Measurements from ENCODE around the gene NAPG. TPM values are rescaled to one million over a fixed set of nuclear protein-coding genes. Genes with fewer than 3 reads are reported as not detected.
"Not testable (repeated sequence)": the region's sequence is repeated elsewhere in the genome, so short reads cannot be mapped to it uniquely, and the experiment has no call there.

Gene NAPG
- total RNA-seq, 1 donor from 2014 or later, result 44.6 TPM

GRCh38 chr18:10546557-10547300 lies 20.9 kb downstream of the NAPG start:
- no peak for DNase-seq (ENCODE audit: low spot score)

GRCh38 chr18:10552226-10552625 lies 26.4 kb downstream of the NAPG start:
- DNase-seq (ENCODE audit: low spot score), result no peak

- DNase-seq (ENCODE audit: low spot score), result not testable (repeated sequence)
These were observed 30.4 kb downstream of the NAPG start for GRCh38 chr18:10556251-10556650.

- DNase-seq (ENCODE audit: low spot score), result no peak
These were observed 31.4 kb downstream of the NAPG start for GRCh38 chr18:10557085-10557677.

- DNase-seq (ENCODE audit: low spot score), result no peak
These were observed 32.6 kb downstream of the NAPG start for GRCh38 chr18:10558243-10558966.

GRCh38 chr18:10558967-10559298 lies 33.1 kb downstream of the NAPG start:
- no peak for DNase-seq (ENCODE audit: low spot score)

GRCh38 chr18:10559553-10560451 lies 34.0 kb downstream of the NAPG start:
- no peak for DNase-seq (ENCODE audit: low spot score)

- DNase-seq (ENCODE audit: low spot score), result peak; percentile 73
These were observed 34.7 kb downstream of the NAPG start for GRCh38 chr18:10560452-10561045.

GRCh38 chr18:10562773-10563160 lies 36.9 kb downstream of the NAPG start:
- no peak for DNase-seq (ENCODE audit: low spot score)

- DNase-seq (ENCODE audit: low spot score), result no peak
These were observed 38.1 kb downstream of the NAPG start for GRCh38 chr18:10563886-10564285.

GRCh38 chr18:10564975-10565773 lies 39.3 kb downstream of the NAPG start:
- no peak for DNase-seq (ENCODE audit: low spot score)

- DNase-seq (ENCODE audit: low spot score), result no peak
These were observed 40.0 kb downstream of the NAPG start for GRCh38 chr18:10565835-10566234.

GRCh38 chr18:10566390-10566789 lies 40.6 kb downstream of the NAPG start:
- no peak for DNase-seq (ENCODE audit: low spot score)

- DNase-seq (ENCODE audit: low spot score), result not testable (repeated sequence)
These were observed 44.1 kb downstream of the NAPG start for GRCh38 chr18:10569941-10570340.

GRCh38 chr18:10570622-10571021 lies 44.8 kb downstream of the NAPG start:
- no peak for DNase-seq (ENCODE audit: low spot score)

- DNase-seq (ENCODE audit: low spot score), result no peak
These were observed 45.7 kb downstream of the NAPG start for GRCh38 chr18:10571537-10571936.

- not testable (repeated sequence) for DNase-seq (ENCODE audit: low spot score)
These were observed 47.4 kb downstream of the NAPG start for GRCh38 chr18:10573261-10573660.

GRCh38 chr18:10574412-10574811 lies 48.6 kb downstream of the NAPG start:
- not testable (repeated sequence) for DNase-seq (ENCODE audit: low spot score)

- DNase-seq (ENCODE audit: low spot score), result not testable (repeated sequence)
These were observed 52.2 kb downstream of the NAPG start for GRCh38 chr18:10577842-10578572.

- not testable (repeated sequence) for DNase-seq (ENCODE audit: low spot score)
These were observed 52.7 kb downstream of the NAPG start for GRCh38 chr18:10578573-10578899.
